KOPT-K1 (cell line): Measurements from ENCODE around the gene CDK5RAP2.

Experiments used
- H3K27ac ChIP-seq: fragments of 200-600 bp; sonication (generic); 2 replicates; pipeline ENCODE4 v1.5.1; 2016; ENCODE audit warnings: antibody characterized with exemption, mild to moderate bottlenecking, low read depth, low read length; ENCODE audit not compliant: poor library complexity, severe bottlenecking
- H3K36me3 ChIP-seq: fragments of 200-600 bp; sonication (generic); 2 replicates; pipeline ENCODE4 v1.5.1; 2017; ENCODE audit warnings: antibody characterized with exemption, mild to moderate bottlenecking, low read length, moderate library complexity; ENCODE audit not compliant: insufficient read depth
- H3K9me3 ChIP-seq: fragments of 200-600 bp; sonication (generic); 2 replicates; pipeline ENCODE4 v1.5.1; 2017; ENCODE audit warnings: antibody characterized with exemption, low read length, mild to moderate bottlenecking; ENCODE audit not compliant: insufficient read depth, poor library complexity, severe bottlenecking

The CDK5RAP2 gene

DNA sequence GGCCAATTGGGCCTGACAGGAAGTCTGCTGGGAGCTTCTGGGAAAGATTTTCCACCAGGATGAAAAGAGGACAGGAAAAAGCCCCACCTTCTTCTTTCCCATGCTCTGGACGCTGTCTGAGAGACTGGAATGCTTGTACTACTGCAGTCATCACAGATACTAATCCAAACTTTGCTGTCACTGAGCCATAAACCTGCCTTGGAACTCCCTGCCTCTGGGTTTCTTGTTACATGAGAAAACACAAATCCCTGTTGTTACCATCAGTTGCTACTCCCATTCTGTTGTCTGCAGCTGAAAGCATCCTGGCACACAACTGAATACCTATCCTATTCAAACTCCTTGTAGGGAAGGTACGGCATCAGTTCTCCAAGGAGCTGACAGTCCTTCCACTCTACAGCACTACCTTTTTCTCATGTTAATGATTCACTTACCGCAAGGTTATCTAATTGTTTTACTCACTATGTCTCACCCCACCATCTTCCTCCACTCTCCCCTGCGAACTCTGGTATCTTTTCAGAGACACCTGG lies 167.5 kb downstream of the CDK5RAP2 start:
- Histone ChIP-seq H3K36me3 (peaks cover 88% of the 10 kb centered on the region), H3K9me3 (no peaks in the 10 kb centered on the region), H3K27ac (no peak overlapping the region)

GRCh38 chr9:120411862-120412424 lies 168.0 kb downstream of the CDK5RAP2 start:
- Histone ChIP-seq H3K27ac (no peak overlapping the region), H3K9me3 (no peaks in the 10 kb centered on the region), H3K36me3 (peaks cover 88% of the 10 kb centered on the region)

DNA sequence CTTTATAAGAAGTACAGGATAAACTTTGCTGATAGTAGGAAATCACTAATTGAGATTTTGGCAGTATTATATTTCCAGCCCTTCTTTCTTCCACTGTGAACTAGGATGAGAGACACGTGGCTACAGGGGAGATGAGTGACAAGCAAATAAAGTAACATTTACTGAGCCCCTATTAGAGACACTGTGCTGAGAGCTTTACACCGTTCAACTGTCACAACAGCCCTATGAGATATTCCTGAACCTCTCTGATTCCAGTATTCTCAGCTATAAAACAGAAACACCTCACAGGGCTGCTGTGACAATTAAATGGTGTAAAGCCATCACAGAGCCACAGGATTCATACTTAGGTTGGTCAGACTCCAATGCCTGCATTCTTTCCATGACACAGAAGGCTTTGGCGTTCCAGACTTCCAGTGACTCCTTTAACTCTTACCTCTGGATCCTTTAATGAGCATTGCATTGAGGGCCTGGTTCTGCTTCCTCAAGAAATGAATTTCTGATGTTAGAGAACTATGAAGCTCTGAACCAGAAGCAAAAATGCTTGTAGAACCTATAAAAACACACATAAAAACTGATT lies 169.0 kb downstream of the CDK5RAP2 start:
- Histone ChIP-seq H3K9me3 (no peaks in the 10 kb centered on the region), H3K36me3 (peaks cover 93% of the 10 kb centered on the region), H3K27ac (no peak overlapping the region)

GRCh38 chr9:120408680-120409258 lies 171.2 kb downstream of the CDK5RAP2 start:
- Histone ChIP-seq H3K27ac (no peak overlapping the region), H3K36me3 (peaks cover 99% of the 10 kb centered on the region), H3K9me3 (no peaks in the 10 kb centered on the region)

- Histone ChIP-seq H3K36me3 (peaks cover 95% of the 10 kb centered on the region), H3K27ac (no peak overlapping the region)
Observed at GRCh38 chr9:120405860-120406259, 174.1 kb downstream of the CDK5RAP2 start.

GRCh38 chr9:120405134-120405533 lies 174.8 kb downstream of the CDK5RAP2 start:
- H3K36me3 ChIP-seq: peaks cover 95% of the 10 kb centered on the region
- no peaks in the 10 kb centered on the region for H3K9me3 ChIP-seq
- no peak overlapping the region for H3K27ac ChIP-seq

More at GRCh38 chr9:120405860-120406259, 174.1 kb downstream of the CDK5RAP2 start:
- no peaks in the 10 kb centered on the region for H3K9me3 ChIP-seq

- peaks cover 95% of the 10 kb centered on the region for H3K36me3 ChIP-seq
- H3K27ac ChIP-seq: no peak overlapping the region
- H3K9me3 ChIP-seq: no peaks in the 10 kb centered on the region
Observed at GRCh38 chr9:120403543-120403856, 176.5 kb downstream of the CDK5RAP2 start.

- no peak overlapping the region for H3K27ac ChIP-seq
- peaks cover 93% of the 10 kb centered on the region for H3K36me3 ChIP-seq
- H3K9me3 ChIP-seq: no peaks in the 10 kb centered on the region
Observed at GRCh38 chr9:120402741-120403542, 177.0 kb downstream of the CDK5RAP2 start.

DNA sequence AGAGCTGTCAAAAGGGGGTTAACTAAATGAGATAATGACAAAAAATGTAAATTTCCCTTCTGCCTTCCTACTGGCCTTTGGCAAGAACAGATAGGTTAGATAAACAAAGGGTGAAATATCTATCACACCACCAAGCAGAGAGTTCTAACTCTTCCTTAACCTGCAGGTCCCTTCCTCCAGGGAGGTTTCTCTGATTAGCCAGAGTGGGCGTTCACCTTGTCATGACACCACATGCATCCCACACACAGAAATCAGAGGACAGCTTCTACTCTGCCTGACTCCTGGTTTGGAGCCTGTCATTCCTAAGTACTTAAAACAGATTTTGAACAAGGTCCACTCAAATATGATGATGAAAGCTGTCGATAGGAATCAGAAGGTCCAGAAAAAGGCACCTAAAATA lies 180.0 kb downstream of the CDK5RAP2 start:
- Histone ChIP-seq H3K9me3 (no peaks in the 10 kb centered on the region), H3K36me3 (peaks cover 80% of the 10 kb centered on the region), H3K27ac (no peak overlapping the region)

- Histone ChIP-seq H3K36me3 (peaks cover 79% of the 10 kb centered on the region), H3K27ac (no peak overlapping the region), H3K9me3 (no peaks in the 10 kb centered on the region)
Observed at GRCh38 chr9:120398286-120398685, 181.7 kb downstream of the CDK5RAP2 start.

GRCh38 chr9:120397453-120397852 lies 182.5 kb downstream of the CDK5RAP2 start:
- no peak overlapping the region for H3K27ac ChIP-seq
- no peaks in the 10 kb centered on the region for H3K9me3 ChIP-seq
- H3K36me3 ChIP-seq: peaks cover 79% of the 10 kb centered on the region

- H3K36me3 ChIP-seq: peaks cover 79% of the 10 kb centered on the region
- H3K27ac ChIP-seq: no peak overlapping the region
Observed at GRCh38 chr9:120396931-120397330, 183.0 kb downstream of the CDK5RAP2 start.

DNA sequence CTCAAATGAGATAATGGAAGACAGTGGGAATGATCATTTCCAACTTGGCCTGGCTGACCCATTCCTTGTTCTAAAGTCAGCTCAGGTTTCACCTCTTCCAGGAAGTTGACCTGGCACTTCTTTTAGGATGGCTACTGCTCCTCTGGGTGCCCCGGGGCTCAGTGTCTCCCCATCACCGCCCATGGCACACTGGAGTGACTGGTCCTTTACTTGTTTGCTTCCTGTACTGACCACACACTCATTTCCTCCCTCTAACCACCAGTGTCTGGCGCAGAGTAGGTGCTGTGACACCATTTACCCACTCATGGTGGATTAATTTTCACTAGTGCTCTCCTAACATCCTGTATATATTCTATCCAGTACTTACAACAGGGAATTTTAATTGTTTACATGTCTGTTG lies 183.5 kb downstream of the CDK5RAP2 start:
- Histone ChIP-seq H3K9me3 (no peaks in the 10 kb centered on the region), H3K27ac (no peak overlapping the region), H3K36me3 (peaks cover 84% of the 10 kb centered on the region)

More at GRCh38 chr9:120396931-120397330, 183.0 kb downstream of the CDK5RAP2 start:
- H3K9me3 ChIP-seq: no peaks in the 10 kb centered on the region

- Histone ChIP-seq H3K27ac (no peak overlapping the region), H3K9me3 (no peaks in the 10 kb centered on the region), H3K36me3 (peaks cover 84% of the 10 kb centered on the region)
Observed at GRCh38 chr9:120395376-120395775, 184.6 kb downstream of the CDK5RAP2 start.

DNA sequence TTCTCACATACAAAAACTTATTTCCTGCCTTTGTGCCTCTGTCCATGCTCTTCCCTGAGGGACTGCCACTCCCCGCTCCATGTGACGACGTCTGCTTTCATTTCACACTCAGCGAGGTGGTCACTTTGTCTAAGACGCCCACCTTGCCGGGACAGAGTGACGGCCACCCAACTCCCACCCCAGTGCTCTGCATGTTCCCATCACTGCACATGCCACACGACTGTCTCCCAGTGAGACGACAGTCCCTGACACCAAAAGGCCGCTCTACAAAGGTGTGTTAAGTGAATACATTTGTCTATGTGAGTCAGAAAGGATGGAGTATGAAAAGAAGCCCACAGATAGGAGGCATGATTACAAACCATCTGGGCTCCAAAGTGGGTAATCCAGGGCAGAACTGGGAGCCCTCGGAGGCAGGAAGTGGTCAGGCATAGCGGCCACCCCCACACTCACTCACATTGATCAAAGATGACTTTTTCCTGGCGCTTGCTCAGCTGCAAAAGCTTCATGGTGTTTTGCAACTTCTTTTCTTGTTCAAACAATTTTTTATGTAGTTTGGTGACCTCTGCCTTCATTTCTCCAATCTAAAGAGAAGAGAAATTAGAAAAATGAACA lies 185.8 kb downstream of the CDK5RAP2 start:
- peak overlapping the region; percentile 4 for H3K27ac ChIP-seq
- no peaks in the 10 kb centered on the region for H3K9me3 ChIP-seq
- peaks cover 84% of the 10 kb centered on the region for H3K36me3 ChIP-seq
